ENCODE measurements around the gene BTD.

DNA sequence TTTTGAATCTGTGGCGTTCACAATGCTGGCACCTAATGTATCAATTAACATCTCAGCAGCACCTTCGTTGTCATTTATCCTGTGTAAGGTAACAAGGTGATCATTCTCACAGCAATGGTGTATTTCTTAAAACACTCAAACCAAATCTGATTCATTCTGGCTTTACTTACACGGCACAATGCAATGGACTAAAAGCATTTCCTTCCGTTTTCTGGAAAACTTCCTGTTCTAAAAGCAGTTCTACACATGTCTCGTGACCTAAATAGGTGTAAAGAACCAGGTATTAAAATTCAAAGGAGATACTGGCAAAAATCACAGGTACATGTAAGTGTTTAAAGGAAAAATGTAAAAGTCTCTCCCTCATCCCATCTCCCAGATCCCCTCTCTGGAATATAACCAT, 77.8 kb downstream of the BTD start:
- TF ChIP-seq, protein P1, sequence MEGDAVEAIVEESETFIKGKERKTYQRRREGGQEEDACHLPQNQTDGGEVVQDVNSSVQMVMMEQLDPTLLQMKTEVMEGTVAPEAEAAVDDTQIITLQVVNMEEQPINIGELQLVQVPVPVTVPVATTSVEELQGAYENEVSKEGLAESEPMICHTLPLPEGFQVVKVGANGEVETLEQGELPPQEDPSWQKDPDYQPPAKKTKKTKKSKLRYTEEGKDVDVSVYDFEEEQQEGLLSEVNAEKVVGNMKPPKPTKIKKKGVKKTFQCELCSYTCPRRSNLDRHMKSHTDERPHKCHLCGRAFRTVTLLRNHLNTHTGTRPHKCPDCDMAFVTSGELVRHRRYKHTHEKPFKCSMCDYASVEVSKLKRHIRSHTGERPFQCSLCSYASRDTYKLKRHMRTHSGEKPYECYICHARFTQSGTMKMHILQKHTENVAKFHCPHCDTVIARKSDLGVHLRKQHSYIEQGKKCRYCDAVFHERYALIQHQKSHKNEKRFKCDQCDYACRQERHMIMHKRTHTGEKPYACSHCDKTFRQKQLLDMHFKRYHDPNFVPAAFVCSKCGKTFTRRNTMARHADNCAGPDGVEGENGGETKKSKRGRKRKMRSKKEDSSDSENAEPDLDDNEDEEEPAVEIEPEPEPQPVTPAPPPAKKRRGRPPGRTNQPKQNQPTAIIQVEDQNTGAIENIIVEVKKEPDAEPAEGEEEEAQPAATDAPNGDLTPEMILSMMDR (IDR thresholded peaks at IDR 0.05) = no peak
- TF ChIP-seq POLR2AphosphoS5 (IDR thresholded peaks at IDR 0.05) (no peak), POLR2A (IDR thresholded peaks at IDR 0.05) (no peak)
